ENCODE results near the gene OASL. TPM values are rescaled to one million over a fixed set of nuclear protein-coding genes. Genes with fewer than 3 reads are reported as not detected.

The OASL gene
- total RNA-seq, 4 donors from 2014 or later = 0.11 to 0.36 (median 0.19) TPM

DNA sequence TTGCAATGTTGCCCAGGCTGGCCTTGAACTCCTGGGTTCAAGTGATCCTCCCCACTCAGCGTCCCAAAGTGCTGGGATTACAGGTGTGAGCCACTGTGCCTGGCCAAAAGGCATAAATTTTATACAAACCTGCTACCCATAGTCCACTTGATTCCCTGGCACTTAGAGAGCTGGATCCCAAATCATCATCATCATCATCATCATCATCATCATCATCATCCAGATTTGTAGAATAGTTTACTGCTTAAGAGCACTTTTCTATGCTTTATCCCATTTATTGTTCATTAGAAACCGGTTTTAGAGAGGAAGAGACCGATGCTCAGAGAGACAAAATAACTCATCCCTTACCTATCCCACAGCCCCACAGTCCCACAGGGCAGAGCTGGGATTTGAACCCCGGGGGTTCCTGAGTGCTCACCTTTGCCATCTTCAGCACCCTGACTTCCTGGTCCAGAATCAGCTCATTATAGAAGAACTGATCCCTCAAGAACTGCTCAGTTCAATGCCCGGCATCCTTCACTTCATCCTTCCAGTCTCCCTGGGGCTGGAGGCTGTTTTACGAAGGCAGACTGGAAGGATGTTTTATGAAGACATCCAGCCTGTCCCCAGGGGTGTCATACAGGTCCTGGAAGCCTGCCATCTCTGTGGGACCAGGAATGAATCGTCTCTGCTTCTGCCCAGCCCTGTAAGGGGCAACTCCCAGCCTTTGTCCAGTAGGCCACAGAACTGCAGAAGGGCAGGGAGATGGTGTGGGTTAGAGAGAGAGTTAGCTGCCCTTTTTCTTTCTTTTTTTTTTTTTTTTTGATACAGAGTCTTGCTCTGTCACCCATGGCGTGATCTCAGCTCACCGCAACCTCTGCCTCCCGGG lies 20.2 kb upstream of the OASL start:
- no peak for ATAC-seq
- peak overlapping the region in 1 of 4 donors; percentile 45 for H3K27ac ChIP-seq
- intact Hi-C loops (cut with DNase I; ENCODE audit: low total_unique reads) = no loop called here

DNA sequence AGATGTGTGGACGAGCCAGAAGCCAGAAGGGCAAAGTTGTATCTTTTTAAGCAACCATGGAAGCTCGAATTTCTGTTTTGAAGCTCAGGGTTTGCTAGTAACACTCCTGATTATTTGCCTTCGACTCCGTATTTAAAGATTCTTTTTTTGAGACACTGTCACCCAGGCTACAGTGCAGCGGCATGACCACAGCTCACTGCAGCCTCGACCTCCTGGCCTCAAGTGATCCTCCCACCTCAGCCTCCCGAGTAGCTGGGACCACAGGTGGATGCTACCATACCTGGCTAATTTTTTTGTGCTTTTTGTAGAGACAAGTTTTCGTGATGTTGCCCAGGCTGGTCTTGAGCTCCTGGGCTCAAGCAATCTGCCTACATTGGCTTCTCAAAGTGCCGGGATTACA lies 18.7 kb upstream of the OASL start:
- H3K9me3 ChIP-seq = no peaks in the 10 kb centered on the region
- H3K36me3 ChIP-seq = no peaks in the 10 kb centered on the region
- no peak overlapping the region for H3K4me3 ChIP-seq
- in situ Hi-C loops (cut with MboI; ENCODE audit: low sequenced_read_pairs in 4 of 4) = no loop called here
- H3K27ac ChIP-seq = no peak overlapping the region
- DNase-seq = no peak
- H3K4me1 ChIP-seq = no peaks in the 10 kb centered on the region
- intact Hi-C loops (cut with DNase I; ENCODE audit: low total_unique reads) = no loop called here
- no peak for ATAC-seq
- H3K27me3 ChIP-seq = no peaks in the 10 kb centered on the region
- TF ChIP-seq, protein P1, sequence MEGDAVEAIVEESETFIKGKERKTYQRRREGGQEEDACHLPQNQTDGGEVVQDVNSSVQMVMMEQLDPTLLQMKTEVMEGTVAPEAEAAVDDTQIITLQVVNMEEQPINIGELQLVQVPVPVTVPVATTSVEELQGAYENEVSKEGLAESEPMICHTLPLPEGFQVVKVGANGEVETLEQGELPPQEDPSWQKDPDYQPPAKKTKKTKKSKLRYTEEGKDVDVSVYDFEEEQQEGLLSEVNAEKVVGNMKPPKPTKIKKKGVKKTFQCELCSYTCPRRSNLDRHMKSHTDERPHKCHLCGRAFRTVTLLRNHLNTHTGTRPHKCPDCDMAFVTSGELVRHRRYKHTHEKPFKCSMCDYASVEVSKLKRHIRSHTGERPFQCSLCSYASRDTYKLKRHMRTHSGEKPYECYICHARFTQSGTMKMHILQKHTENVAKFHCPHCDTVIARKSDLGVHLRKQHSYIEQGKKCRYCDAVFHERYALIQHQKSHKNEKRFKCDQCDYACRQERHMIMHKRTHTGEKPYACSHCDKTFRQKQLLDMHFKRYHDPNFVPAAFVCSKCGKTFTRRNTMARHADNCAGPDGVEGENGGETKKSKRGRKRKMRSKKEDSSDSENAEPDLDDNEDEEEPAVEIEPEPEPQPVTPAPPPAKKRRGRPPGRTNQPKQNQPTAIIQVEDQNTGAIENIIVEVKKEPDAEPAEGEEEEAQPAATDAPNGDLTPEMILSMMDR (IDR thresholded peaks at IDR 0.05 in 4 of 5, conservative IDR thresholded peaks at IDR 0.05 in 1 of 5) = no peak
- TF ChIP-seq POLR2A (IDR thresholded peaks at IDR 0.05) = no peak

More for the DNA sequence above, 20.2 kb upstream of the OASL start:
- Histone ChIP-seq H3K9me3 (no peaks in the 10 kb centered on the region), H3K27me3 (no peaks in the 10 kb centered on the region), H3K36me3 (no peaks in the 10 kb centered on the region), H3K4me1 (no peaks in the 10 kb centered on the region), H3K4me3 (peak overlapping the region in 1 of 4 donors; percentile 10)
- DNase-seq = no peak
- TF ChIP-seq, protein P1 (IDR thresholded peaks at IDR 0.05 in 4 of 5, conservative IDR thresholded peaks at IDR 0.05 in 1 of 5) = no peak
- in situ Hi-C loops (cut with MboI; ENCODE audit: low sequenced_read_pairs in 4 of 4) = no loop called here

DNA sequence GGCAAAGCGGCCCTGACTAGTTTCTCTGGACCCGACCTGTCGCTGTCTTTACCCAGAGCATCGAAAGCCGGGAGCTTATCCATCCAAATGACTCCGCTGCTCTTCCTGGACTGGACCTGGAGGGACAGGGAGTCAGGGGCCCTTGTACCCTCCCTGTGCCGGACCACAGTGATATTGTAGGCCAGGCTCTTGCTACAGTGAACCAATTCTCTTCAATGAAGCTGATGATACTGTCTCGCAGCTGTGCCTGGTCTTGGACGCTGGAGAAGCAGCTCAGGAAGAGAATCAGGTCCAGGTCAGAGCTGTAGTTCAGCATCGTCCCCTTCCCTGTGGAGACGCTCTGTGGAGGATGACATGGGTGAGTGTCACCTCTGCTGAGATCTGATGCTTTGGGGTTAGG lies 14.7 kb upstream of the OASL start:
- H3K9me3 ChIP-seq = no peaks in the 10 kb centered on the region
- intact Hi-C loops (cut with DNase I; ENCODE audit: low total_unique reads) = no loop called here
- TF ChIP-seq, protein P1 (IDR thresholded peaks at IDR 0.05 in 4 of 5, conservative IDR thresholded peaks at IDR 0.05 in 1 of 5) = no peak
- TF ChIP-seq POLR2A (IDR thresholded peaks at IDR 0.05) = no peak
- DNase-seq = no peak
- H3K27ac ChIP-seq = no peak overlapping the region
- H3K27me3 ChIP-seq = no peaks in the 10 kb centered on the region
- H3K36me3 ChIP-seq = no peaks in the 10 kb centered on the region
- H3K4me3 ChIP-seq = no peak overlapping the region
- no peak for ATAC-seq
- in situ Hi-C loops (cut with MboI; ENCODE audit: low sequenced_read_pairs in 4 of 4) = no loop called here
- no peaks in the 10 kb centered on the region for H3K4me1 ChIP-seq

DNA sequence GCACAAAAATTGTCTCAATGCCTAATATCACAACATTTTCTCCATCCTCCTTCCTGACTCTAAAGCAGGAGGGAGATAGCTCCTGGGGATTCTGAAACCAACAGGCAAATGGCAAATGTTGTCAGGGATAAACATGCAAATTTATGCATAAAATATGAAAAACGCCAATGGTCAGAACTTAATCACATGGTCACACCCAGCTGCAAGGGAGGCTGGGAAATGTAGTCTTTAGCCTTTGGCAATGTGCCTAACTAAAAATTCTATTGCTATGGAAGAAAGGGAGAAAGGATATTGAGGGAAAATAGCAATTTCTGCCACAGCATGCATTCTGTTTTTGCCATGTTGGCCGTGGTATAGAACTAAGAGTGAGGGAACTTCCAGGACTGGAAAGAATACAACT lies 11.7 kb upstream of the OASL start:
- DNase-seq (no peak), ATAC-seq (no peak)
- no peak overlapping the region for H3K4me3 ChIP-seq
- H3K4me1 ChIP-seq = no peaks in the 10 kb centered on the region
- no peak overlapping the region for H3K27ac ChIP-seq
- TF ChIP-seq POLR2A (IDR thresholded peaks at IDR 0.05) = no peak
- TF ChIP-seq, protein P1 (IDR thresholded peaks at IDR 0.05 in 4 of 5, conservative IDR thresholded peaks at IDR 0.05 in 1 of 5) = no peak
- H3K27me3 ChIP-seq = peaks cover 0 to 3% (median 0%) of the 10 kb centered on the region in 3 donors
- intact Hi-C loops (cut with DNase I; ENCODE audit: low total_unique reads) = no loop called here
- in situ Hi-C loops (cut with MboI; ENCODE audit: low sequenced_read_pairs in 4 of 4) = no loop called here
- H3K36me3 ChIP-seq = no peaks in the 10 kb centered on the region
- no peaks in the 10 kb centered on the region for H3K9me3 ChIP-seq
